Effector memory CD4-positive, alpha-beta T cell (primary cell): ENCODE results near the gene ITPKB.
"Not testable (repeated sequence)": the region's sequence is repeated elsewhere in the genome, so short reads cannot be mapped to it uniquely, and the experiment has no call there.

Experiments
- DNase-seq, 3 donors: peaks; one replicate each; pipeline ENCODE4 v3.0.0-alpha.2; 2020
- H3K27ac ChIP-seq: 2 replicates; pipeline ENCODE4 v1.7.0; 2013; ENCODE audit warnings: mild to moderate bottlenecking, low read length, moderate library complexity; ENCODE audit not compliant: insufficient read depth, poor library complexity, severe bottlenecking
- H3K27me3 ChIP-seq: replicated peaks from 2 replicates; pipeline ENCODE4 v1.7.0; 2013; ENCODE audit warnings: mild to moderate bottlenecking, low read length; ENCODE audit not compliant: insufficient read depth, control insufficient read depth, poor library complexity, severe bottlenecking
- H3K36me3 ChIP-seq: 2 replicates; pipeline ENCODE4 v1.7.0; 2013; ENCODE audit warnings: mild to moderate bottlenecking, low read length, moderate library complexity; ENCODE audit not compliant: control insufficient read depth, insufficient read depth
- H3K4me1 ChIP-seq: 2 replicates; pipeline ENCODE4 v1.7.0; 2013; ENCODE audit warnings: low read length, mild to moderate bottlenecking; ENCODE audit not compliant: control insufficient read depth, insufficient read depth, poor library complexity, severe bottlenecking
- H3K4me3 ChIP-seq: 2 replicates; pipeline ENCODE4 v1.7.0; 2013; ENCODE audit warnings: low read length, low read depth, mild to moderate bottlenecking; ENCODE audit not compliant: insufficient read depth, poor library complexity, severe bottlenecking
- H3K9me3 ChIP-seq: 2 replicates; pipeline ENCODE4 v1.7.0; 2013; ENCODE audit warnings: mild to moderate bottlenecking, low read length, moderate library complexity; ENCODE audit not compliant: control insufficient read depth

ITPKB gene

DNA sequence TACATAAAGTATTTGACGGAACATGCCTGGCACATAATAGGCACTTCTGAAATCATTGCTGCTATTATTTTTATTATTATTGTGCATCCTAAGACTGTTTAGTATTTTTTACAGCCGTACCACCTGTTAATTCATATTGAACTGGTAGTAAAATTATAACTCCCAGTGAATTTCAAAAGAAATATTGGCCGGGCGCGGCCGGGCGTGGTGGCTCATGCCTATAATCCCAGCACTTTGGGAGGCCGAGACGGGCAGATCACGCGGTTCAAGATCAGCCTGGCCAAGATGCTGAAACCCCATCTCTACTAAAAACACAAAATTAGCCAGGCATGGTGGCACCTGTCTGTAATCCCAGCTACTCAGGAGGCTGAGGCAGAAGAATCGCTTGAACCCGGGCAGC is 18.5 kb downstream of the ITPKB start:
- not testable (repeated sequence) for DNase-seq, H3K9me3 ChIP-seq, H3K27me3 ChIP-seq, H3K4me3 ChIP-seq
- Histone ChIP-seq H3K36me3 (peaks cover 10% of the 10 kb centered on the region), H3K27ac (peak overlapping the region; percentile 8), H3K4me1 (peaks cover 71% of the 10 kb centered on the region)

- H3K27ac ChIP-seq: peak overlapping the region; percentile 43
- H3K9me3 ChIP-seq: no peaks in the 10 kb centered on the region
- peaks cover 63% of the 10 kb centered on the region for H3K4me1 ChIP-seq
Measured at GRCh38 chr1:226719596-226720387, 19.3 kb downstream of the ITPKB start.

DNA sequence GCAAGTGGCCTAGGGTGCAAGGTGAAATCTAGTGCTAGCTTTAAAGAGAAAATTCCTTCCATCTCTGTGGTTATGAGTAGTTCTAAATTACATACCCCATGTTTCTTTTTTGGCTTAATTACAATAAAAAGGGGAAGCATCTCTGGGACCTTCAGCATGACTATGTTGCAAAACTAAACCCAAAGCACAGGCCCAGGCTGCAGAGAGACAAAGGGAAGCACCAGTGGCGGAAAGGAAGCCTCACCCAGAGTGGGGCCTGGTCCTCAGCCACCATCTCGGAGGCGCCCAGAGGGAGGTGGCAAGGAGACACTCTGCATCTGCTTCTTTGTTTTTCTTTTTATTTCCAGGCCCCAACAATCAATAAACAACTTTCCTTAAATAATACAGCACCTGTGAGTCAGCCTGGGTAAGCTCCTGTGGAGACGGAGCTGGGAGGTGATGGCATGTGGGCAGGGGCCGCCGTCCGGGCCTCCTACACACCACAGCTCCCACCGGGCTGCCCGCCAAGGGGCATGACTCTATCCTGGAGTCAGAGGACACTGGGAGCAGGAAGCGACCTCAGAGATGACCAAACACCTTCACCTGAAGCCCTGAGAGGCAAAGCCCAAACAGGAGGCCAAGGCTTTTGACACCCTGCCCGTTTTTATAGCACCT is 21.7 kb downstream of the ITPKB start:
- Histone ChIP-seq H3K27ac (peak overlapping the region; percentile 56), H3K27me3 (no peaks in the 10 kb centered on the region), H3K36me3 (peaks cover 5% of the 10 kb centered on the region), H3K4me3 (no peak overlapping the region), H3K9me3 (no peaks in the 10 kb centered on the region), H3K4me1 (peaks cover 60% of the 10 kb centered on the region)
- DNase-seq: no peak

More at GRCh38 chr1:226719596-226720387, 19.3 kb downstream of the ITPKB start:
- Histone ChIP-seq H3K27me3 (no peaks in the 10 kb centered on the region), H3K4me3 (no peak overlapping the region), H3K36me3 (peaks cover 5% of the 10 kb centered on the region)
- no peak for DNase-seq

GRCh38 chr1:226716577-226716976 is 22.5 kb downstream of the ITPKB start:
- H3K4me3 ChIP-seq: no peak overlapping the region
- H3K4me1 ChIP-seq: peaks cover 61% of the 10 kb centered on the region
- peak overlapping the region; percentile 56 for H3K27ac ChIP-seq
- peaks cover 5% of the 10 kb centered on the region for H3K36me3 ChIP-seq
- no peak for DNase-seq
- no peaks in the 10 kb centered on the region for H3K27me3 ChIP-seq
- H3K9me3 ChIP-seq: no peaks in the 10 kb centered on the region

DNA sequence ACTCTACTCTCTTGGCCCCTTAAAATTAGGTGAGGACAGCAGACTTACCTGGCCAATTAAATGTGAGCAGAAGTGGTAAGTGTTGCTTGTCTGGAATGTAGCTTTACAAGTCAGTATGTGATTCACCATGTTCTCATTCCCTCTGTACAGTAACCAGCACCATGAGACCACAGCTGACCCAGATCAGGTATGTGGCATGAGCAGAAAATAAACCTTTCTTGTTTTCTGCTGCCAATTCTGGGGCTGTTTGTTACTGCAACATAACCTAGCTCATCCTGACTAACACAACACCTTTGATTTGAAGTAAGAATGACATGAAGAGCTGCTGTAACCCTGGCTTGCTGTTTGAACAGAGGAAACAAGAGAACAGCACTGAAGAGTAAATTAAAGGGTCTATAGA is 24.9 kb downstream of the ITPKB start:
- Histone ChIP-seq H3K4me3 (no peak overlapping the region), H3K36me3 (peaks cover 2% of the 10 kb centered on the region), H3K27me3 (no peaks in the 10 kb centered on the region), H3K9me3 (no peaks in the 10 kb centered on the region), H3K4me1 (peaks cover 73% of the 10 kb centered on the region), H3K27ac (peak overlapping the region; percentile 67)
- DNase-seq: no peak

- Histone ChIP-seq H3K36me3 (no peaks in the 10 kb centered on the region), H3K9me3 (no peaks in the 10 kb centered on the region), H3K4me3 (peak overlapping the region; percentile 11), H3K4me1 (peaks cover 79% of the 10 kb centered on the region), H3K27me3 (no peaks in the 10 kb centered on the region), H3K27ac (peak overlapping the region; percentile 67)
- DNase-seq: no peak
Measured at GRCh38 chr1:226712742-226713419, 26.2 kb downstream of the ITPKB start.

GRCh38 chr1:226711976-226712741 is 26.9 kb downstream of the ITPKB start:
- Histone ChIP-seq H3K9me3 (no peaks in the 10 kb centered on the region), H3K27me3 (no peaks in the 10 kb centered on the region), H3K4me3 (peak overlapping the region; percentile 11), H3K4me1 (peaks cover 78% of the 10 kb centered on the region), H3K36me3 (peaks cover 5% of the 10 kb centered on the region), H3K27ac (peak overlapping the region; percentile 67)
- peak; percentile 33 to 43 (median 36) for DNase-seq

- Histone ChIP-seq H3K36me3 (peaks cover 16% of the 10 kb centered on the region), H3K9me3 (no peaks in the 10 kb centered on the region), H3K4me3 (no peak overlapping the region), H3K4me1 (peaks cover 70% of the 10 kb centered on the region), H3K27ac (peak overlapping the region; percentile 67), H3K27me3 (no peaks in the 10 kb centered on the region)
- no peak for DNase-seq
Measured at GRCh38 chr1:226710501-226710900, 28.6 kb downstream of the ITPKB start.

DNA sequence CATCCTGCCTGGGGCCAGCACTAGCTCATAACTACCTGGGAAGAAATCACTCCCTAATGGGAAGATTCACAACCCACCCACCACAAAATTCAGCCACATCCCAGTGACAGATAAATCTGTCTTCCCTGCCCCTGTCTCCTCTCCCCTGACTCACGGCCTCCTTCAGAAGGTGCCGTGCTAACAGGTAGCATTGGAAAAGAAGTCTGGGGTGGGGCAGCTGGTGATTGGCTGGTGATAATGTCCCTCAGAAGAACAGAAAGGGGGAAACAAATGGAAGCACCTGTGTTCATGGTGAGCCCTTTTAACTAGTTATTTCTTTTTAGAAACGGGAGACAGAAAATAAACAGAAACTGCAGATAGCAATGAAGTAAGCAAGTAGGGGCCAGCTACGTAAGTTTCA is 29.1 kb downstream of the ITPKB start:
- H3K9me3 ChIP-seq: no peaks in the 10 kb centered on the region
- H3K4me1 ChIP-seq: peaks cover 70% of the 10 kb centered on the region
- H3K4me3 ChIP-seq: no peak overlapping the region
- peaks cover 19% of the 10 kb centered on the region for H3K36me3 ChIP-seq
- H3K27ac ChIP-seq: peak overlapping the region; percentile 67
- no peak for DNase-seq
- H3K27me3 ChIP-seq: no peaks in the 10 kb centered on the region
